ENCODE data around the gene CPPED1.

The CPPED1 gene

DNA sequence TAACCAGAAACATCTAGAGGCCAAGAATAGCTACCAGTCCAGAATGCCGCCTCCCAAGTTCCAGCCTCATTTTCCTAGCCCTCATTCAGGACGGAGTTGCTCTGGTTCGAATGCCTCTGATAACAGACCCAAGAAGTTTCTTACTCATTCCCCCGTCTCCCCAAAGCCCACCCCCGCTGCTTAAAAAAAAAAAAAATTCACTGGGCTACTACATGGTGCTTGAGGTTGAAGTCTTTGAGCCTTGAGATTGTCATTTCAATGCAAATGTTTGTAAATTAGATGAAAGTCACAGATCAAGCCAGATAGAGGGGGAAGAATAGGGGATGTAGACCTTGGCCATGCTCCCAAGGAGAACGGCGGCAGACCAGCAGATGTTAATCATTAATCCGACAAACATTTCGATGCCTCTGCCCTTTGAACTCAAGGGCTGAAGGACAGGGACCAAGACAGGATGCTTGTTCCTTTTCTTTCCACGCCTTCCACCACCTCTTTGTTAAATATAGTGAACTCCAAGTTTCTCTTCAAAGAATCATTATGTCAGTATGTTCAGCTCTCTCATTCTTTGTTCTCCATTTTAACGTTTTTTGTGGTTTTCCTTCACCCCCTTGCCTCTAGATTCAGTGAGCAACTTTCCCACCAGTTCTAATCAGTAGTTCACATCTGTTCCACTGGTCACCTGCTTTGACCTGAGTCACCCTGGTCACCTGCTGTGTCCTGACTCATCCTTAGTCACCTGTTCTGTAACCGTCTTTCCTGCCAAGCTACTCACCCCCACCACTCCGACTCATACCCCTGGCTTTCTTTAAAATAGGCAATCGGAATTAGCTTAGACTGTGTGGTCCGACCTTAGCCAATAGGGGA lies 190.3 kb downstream of the CPPED1 start:
- no peaks in the 10 kb centered on the region for H3K9me3 ChIP-seq (ENCODE audit: insufficient read depth, low read length)
- H3K36me3 ChIP-seq (ENCODE audit: insufficient read depth, insufficient read length, low read length), result no peaks in the 10 kb centered on the region
- no peaks in the 10 kb centered on the region for H3K27me3 ChIP-seq (ENCODE audit: insufficient read depth, insufficient read length)
- TF ChIP-seq YY1 (IDR thresholded peaks at IDR 0.05; ENCODE audit: insufficient read depth, insufficient read length) (no peak), SUZ12 (IDR thresholded peaks at IDR 0.05; ENCODE audit: extremely low read depth, insufficient read depth, insufficient read length) (no peak), ZNF274 (IDR thresholded peaks at IDR 0.05; ENCODE audit: low read depth, low read length) (no peak)
- H3K9ac ChIP-seq (ENCODE audit: insufficient read length, low read depth), result no peak overlapping the region
- H3K4me3 ChIP-seq (ENCODE audit: insufficient read length, low read depth), result no peak overlapping the region
- H3K4me1 ChIP-seq (ENCODE audit: insufficient read depth, insufficient read length), result peaks cover 6% of the 10 kb centered on the region
- peak; percentile 48 for DNase-seq (ENCODE audit: low read depth, low spot score)

- Histone ChIP-seq H3K27me3 (ENCODE audit: insufficient read depth, insufficient read length) (no peaks in the 10 kb centered on the region), H3K9ac (ENCODE audit: insufficient read length, low read depth) (no peak overlapping the region), H3K36me3 (ENCODE audit: insufficient read depth, insufficient read length, low read length) (no peaks in the 10 kb centered on the region), H3K4me3 (ENCODE audit: insufficient read length, low read depth) (no peak overlapping the region), H3K9me3 (ENCODE audit: insufficient read depth, low read length) (no peaks in the 10 kb centered on the region), H3K4me1 (ENCODE audit: insufficient read depth, insufficient read length) (peaks cover 6% of the 10 kb centered on the region)
- no peak for TF ChIP-seq SUZ12 (IDR thresholded peaks at IDR 0.05; ENCODE audit: extremely low read depth, insufficient read depth, insufficient read length)
- no peak for TF ChIP-seq YY1 (IDR thresholded peaks at IDR 0.05; ENCODE audit: insufficient read depth, insufficient read length)
- no peak for TF ChIP-seq ZNF274 (IDR thresholded peaks at IDR 0.05; ENCODE audit: low read depth, low read length)
- DNase-seq (ENCODE audit: low read depth, low spot score), result no peak
These were observed 191.0 kb downstream of the CPPED1 start for GRCh38 chr16:12612598-12613101.

DNA sequence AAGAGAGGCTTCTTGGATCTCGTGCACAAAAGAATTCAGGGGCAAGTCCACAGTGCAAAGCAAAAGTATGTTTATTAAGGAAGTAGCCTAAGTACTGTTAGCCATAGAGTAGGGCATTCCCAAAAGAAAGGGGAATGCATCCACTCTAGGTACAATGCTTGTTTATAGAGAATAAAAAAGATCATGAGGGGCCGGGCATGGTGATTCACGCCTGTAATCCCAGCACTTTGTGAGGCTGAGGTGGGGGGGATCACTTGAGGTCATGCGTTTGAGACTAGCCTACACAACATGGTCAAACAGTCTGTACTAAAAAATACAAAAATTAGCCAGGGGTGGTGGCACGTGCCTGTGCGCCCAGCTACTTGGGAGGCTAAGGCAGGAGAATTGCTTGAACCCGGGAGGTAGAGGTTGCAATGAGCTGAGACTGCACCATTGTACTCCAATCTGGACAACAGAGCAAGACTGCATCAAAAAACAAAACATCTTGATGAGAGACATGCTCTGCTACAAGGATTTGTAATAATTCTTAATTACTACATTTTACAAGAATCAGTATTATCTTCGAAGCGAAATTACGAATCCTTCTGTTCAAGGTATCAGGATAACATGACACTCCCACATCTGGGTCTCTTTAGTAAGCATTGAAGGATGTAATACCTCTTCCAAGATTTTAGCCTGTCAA lies 191.6 kb downstream of the CPPED1 start:
- no peak for DNase-seq (ENCODE audit: low read depth, low spot score)
- H3K4me3 ChIP-seq (ENCODE audit: insufficient read length, low read depth), result no peak overlapping the region
- H3K27me3 ChIP-seq (ENCODE audit: insufficient read depth, insufficient read length), result no peaks in the 10 kb centered on the region
- H3K36me3 ChIP-seq (ENCODE audit: insufficient read depth, insufficient read length, low read length), result no peaks in the 10 kb centered on the region
- TF ChIP-seq SUZ12 (IDR thresholded peaks at IDR 0.05; ENCODE audit: extremely low read depth, insufficient read depth, insufficient read length) (no peak), ZNF274 (IDR thresholded peaks at IDR 0.05; ENCODE audit: low read depth, low read length) (no peak), YY1 (IDR thresholded peaks at IDR 0.05; ENCODE audit: insufficient read depth, insufficient read length) (no peak)
- H3K4me1 ChIP-seq (ENCODE audit: insufficient read depth, insufficient read length), result peaks cover 6% of the 10 kb centered on the region
- H3K9ac ChIP-seq (ENCODE audit: insufficient read length, low read depth), result no peak overlapping the region
- H3K9me3 ChIP-seq (ENCODE audit: insufficient read depth, low read length), result no peaks in the 10 kb centered on the region

DNA sequence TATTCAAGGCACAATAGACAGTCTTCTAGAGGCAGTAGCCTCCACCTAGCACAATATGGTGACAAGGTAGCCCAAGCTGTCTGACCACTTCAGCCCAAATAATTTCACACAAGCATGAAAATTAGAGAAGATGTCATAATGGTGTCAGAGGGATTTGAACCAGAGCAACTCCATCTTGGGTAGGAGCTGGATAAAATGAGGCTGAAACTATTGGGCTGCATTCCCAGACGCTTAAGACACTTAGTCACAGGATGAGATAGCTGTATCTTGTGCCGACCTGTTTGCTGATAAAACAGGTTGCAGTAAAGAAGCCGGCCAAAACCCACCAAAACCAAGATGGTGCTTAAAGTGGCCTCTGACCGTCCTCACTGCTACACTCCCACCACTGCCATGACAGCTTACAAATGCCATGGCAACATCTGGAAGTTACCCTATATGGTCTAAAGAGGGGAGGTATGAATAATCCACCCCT lies 192.6 kb downstream of the CPPED1 start:
- H3K36me3 ChIP-seq (ENCODE audit: insufficient read depth, insufficient read length, low read length), result no peaks in the 10 kb centered on the region

DNA sequence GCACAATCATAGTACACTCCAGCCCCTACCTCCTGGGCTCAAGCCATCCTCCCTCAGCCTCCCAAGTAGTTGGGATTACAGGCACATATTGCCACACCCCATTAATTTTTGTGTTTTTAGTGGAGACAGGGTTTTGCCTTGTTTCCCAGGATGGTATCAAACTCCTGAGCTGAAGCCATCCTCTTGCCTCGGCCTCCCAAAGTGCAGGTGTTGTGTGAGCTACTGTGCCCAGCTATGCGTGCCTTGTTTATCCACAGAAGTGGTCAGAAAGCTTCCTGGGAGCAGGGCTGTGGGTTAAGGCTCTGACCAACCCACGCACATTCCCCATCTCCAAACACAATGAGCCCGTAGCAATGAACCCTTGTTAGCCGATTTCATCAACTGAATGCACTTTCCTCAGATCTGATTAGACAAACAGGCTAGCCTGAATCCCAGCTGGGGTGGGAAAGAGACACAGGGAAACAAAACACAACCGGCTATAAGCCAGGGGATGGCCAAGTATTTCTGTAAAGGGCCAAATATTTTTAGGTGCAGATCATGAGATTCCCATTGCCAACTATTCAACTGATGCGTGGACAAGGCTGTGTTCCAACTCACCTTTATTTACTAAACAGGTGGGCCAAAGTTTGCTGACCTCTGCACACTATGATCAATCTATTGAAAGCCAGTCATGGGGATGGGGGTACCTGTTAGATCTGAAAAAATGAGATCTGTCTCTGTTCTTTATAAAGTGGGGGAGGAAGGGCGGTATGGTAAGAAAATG lies 193.6 kb downstream of the CPPED1 start:
- Histone ChIP-seq H3K4me3 (ENCODE audit: insufficient read length, low read depth) (no peak overlapping the region), H3K9me3 (ENCODE audit: insufficient read depth, low read length) (no peaks in the 10 kb centered on the region), H3K36me3 (ENCODE audit: insufficient read depth, insufficient read length, low read length) (no peaks in the 10 kb centered on the region), H3K9ac (ENCODE audit: insufficient read length, low read depth) (no peak overlapping the region), H3K4me1 (ENCODE audit: insufficient read depth, insufficient read length) (peaks cover 6% of the 10 kb centered on the region), H3K27me3 (ENCODE audit: insufficient read depth, insufficient read length) (no peaks in the 10 kb centered on the region)
- TF ChIP-seq YY1 (IDR thresholded peaks at IDR 0.05; ENCODE audit: insufficient read depth, insufficient read length), result no peak
- no peak for DNase-seq (ENCODE audit: low read depth, low spot score)

More for the DNA sequence above, 192.6 kb downstream of the CPPED1 start:
- Histone ChIP-seq H3K9me3 (ENCODE audit: insufficient read depth, low read length) (no peaks in the 10 kb centered on the region), H3K4me3 (ENCODE audit: insufficient read length, low read depth) (no peak overlapping the region), H3K27me3 (ENCODE audit: insufficient read depth, insufficient read length) (no peaks in the 10 kb centered on the region), H3K4me1 (ENCODE audit: insufficient read depth, insufficient read length) (peaks cover 6% of the 10 kb centered on the region), H3K9ac (ENCODE audit: insufficient read length, low read depth) (no peak overlapping the region)
- TF ChIP-seq YY1 (IDR thresholded peaks at IDR 0.05; ENCODE audit: insufficient read depth, insufficient read length) (no peak), SUZ12 (IDR thresholded peaks at IDR 0.05; ENCODE audit: extremely low read depth, insufficient read depth, insufficient read length) (no peak), ZNF274 (IDR thresholded peaks at IDR 0.05; ENCODE audit: low read depth, low read length) (no peak)
- DNase-seq (ENCODE audit: low read depth, low spot score), result no peak
